GM08714 (cell line): ENCODE data around the gene DUSP22.
"Not testable (repeated sequence)": the region's sequence is repeated elsewhere in the genome, so short reads cannot be mapped to it uniquely, and the experiment has no call there.

Experiments
- H3K4me3 ChIP-seq: fragments of 200-500 bp; sonication (Bioruptor generic); 2 replicates; pipeline ENCODE4 v1.5.1; 2014; ENCODE audit warnings: mild to moderate bottlenecking, low read length, inconsistent platforms
- ZNF274 ChIP-seq: IDR thresholded peaks from 2 replicates; pipeline ENCODE4 v1.6.1; 2012; ENCODE audit warnings: mild to moderate bottlenecking, low read depth, low read length

DUSP22 gene

DNA sequence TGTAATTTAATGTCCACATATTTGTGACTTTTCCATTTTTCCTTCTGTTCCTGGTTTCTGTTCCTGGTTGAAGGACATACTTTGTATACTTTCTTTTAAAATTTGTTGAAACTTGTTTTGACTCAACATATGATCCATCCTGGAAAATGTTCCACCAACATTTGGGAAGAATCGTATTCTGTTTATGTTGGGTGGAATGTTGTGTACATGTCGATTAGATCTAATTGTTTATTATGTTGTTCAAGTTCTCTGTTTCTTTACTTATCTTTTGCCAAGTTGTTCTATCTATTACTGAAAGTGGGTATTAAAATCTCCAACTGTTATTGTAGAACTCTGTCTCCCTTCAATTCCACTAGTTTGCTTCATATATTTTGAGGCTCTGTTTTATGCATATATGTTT, 27.7 kb upstream of the DUSP22 start:
- TF ChIP-seq ZNF274, result no peak
- no peak overlapping the region for H3K4me3 ChIP-seq

DNA sequence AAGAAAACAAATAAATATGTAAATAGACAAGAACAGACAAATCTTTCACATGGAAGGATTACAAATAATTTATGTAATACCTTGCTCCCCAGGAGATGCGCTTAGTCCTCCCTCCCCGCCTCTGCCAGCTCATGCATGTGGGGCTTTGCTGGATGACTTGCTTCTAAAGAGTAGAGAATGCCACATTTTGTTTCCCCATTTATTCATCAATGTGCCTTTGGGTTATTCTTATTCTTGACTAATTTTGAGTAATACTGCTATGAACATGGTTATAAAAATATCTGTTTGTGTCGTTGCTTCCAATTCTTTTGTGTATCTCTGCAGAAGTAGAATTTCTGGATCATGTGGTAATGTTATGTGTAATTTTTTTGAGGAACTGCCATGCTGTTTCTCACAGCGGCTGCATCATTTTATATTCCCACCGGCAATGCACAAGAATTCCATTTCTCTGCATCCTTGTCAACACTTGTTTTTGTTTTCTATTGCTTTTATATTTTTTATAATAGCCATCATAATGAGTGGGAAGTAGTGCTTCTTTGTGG, 23.8 kb upstream of the DUSP22 start:
- H3K4me3 ChIP-seq, result no peak overlapping the region
- TF ChIP-seq ZNF274, result no peak

DNA sequence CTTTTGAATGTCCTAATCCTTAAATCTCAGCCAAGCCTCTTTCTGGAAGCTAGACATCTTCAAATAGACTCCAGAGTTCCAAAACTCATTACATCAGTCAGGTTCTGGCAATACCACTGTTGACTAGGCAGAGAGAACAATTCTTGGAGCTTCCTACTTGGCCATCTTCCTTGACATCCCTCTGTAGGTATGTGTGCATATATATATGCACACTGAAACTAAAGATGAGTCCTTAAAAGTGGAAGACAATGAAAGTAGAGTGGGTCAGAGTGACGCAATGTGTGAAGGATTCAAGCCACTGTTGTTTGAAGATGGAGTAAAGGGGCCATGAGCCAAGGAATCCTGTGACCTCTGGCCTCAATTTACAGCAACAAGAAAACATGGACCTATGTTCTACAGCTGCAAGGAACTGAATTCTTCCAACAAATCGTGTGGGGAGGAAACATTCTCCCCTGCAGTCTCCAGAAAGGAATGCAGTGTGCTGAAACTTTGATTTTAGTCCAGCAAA, 18.7 kb upstream of the DUSP22 start:
- no peak overlapping the region for H3K4me3 ChIP-seq
- no peak for TF ChIP-seq ZNF274

DNA sequence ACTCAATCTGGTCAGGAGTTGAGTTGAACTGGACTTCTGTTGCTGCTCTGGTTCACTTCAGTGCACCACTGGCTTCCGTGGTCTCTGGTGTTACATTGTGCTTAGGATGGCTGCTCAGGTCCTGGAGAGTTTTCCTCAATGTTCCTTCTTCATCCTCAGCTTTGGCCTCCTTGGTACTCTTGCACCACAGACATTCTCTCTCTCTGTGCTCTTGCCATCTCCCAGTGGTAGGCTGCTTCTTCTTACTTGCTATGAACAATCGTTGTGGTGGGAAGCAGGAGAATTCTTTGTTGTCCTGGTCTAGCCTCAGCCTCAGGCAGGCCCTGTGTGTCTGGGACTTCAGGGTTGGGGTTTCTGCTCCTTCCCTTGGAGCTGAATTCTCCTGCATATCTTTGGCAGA, 14.5 kb upstream of the DUSP22 start:
- no peak for TF ChIP-seq ZNF274

DNA sequence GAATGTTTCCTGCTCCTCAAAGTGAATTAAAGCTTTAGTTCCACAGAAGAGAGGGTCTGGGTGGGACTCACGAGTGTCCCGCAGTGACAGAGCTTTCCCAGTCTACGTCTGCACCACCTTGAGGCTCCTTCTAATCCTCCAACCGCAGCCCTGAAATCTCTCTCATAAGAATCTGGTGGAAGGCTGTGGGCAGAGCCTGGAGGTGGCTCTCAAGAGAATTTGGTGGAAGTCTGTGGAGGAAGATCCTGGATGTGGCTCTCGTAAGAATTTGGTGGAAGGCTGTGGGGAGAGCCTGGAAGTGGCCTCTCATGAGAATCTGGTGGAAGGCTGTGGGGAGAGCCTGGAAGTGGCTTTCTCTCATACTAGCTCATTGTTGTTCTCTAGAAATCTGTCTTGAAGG, 13.8 kb upstream of the DUSP22 start:
- no peak overlapping the region for H3K4me3 ChIP-seq
- TF ChIP-seq ZNF274, result no peak

More for the DNA sequence above, 14.5 kb upstream of the DUSP22 start:
- no peak overlapping the region for H3K4me3 ChIP-seq

DNA sequence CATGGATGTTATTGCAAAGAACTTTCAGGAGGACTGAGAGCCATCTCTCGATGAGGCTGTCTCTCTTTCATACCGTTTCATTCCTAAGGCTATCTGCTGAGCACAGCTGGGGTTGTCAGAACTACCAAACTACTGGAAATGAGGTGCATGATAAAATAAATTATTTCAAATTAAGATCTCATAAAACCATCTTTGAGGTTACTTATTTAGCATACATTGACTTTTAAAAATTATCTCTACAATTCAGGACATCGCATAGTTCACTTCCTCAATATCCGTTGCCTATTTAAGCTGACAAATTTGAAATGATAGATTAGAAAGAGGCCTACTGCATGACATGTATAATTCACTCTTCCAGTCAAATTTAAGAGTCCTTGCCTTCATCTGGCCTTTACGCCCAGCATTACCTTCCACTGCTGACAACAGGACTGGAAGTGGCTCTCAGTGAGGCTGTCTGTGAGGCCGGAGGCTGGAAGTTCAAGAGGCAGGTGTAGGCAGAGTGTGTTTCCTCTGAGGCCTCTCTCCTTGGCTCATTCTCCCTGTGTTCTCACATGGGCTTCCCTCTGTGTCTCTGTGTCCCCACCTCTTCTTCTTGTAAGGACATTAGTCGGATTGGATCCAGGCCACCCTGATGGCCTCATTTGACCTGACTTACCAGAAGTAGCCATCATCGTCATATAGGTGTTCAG, 12.8 kb upstream of the DUSP22 start:
- H3K4me3 ChIP-seq, result no peak overlapping the region
- no peak for TF ChIP-seq ZNF274

DNA sequence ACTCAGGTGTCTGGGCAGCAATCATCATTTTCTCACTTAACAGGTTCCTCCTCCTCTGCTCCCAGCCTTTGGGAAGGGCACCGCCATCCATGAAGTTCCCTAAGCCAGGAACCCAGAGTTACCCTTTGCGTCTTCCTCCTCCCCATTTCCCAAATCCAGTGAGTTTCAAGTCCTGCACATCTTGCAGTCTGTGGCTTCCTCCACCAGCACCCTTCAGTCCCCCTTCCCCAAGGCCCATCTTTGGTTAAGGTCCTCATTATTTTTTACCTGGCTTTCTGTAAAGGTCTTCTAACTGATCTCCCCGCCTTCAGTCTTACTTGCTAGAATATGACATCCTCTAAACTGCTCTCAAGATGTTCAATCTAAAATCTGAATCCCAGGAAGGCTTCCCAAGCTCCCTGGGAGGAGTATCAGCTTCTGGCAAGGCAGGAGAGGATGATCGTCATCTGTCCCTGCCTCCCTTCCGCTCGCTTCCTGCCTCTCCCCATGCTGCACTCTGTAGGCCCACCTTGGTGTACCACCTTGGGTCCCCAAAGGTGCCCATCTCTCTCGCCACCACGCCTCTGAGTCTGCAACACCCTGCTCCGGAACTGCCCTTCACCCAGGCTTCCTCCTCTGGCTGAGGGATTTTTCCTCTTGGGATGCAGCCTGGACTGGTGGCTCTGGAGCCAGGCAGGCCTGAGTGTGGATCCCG, 11.4 kb upstream of the DUSP22 start:
- no peak for TF ChIP-seq ZNF274
- H3K4me3 ChIP-seq, result no peak overlapping the region

DNA sequence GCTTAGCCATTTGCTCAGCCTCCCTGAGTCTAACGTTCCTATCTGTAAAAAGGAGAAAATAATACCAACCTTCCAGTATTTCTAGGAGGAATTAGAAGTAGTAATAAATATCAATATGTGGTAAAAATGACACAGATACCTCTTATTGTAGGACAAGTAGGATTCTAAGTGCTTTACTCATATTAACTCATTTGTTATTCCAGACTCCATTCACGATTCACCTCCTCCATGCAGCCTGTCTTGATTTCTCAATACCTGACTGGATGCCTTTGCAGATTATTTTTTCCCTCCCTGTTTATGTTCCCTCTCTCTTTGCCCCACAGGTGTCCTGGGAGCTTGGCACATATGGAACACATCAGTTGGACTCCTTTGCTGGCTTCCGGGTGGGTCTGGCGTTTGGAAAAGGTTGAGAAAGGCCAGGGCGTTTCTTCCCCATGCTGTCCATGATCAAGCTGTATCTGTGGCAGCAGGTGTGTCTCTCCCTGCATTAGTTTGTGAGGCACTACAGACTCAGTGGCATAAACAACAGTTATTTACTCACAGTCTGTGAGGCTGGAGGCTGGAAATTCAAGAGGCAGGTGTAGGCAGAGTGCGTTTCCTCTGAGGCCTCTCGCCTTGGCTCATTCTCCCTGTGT, 10.7 kb upstream of the DUSP22 start:
- TF ChIP-seq ZNF274, result no peak
- H3K4me3 ChIP-seq, result no peak overlapping the region

DNA sequence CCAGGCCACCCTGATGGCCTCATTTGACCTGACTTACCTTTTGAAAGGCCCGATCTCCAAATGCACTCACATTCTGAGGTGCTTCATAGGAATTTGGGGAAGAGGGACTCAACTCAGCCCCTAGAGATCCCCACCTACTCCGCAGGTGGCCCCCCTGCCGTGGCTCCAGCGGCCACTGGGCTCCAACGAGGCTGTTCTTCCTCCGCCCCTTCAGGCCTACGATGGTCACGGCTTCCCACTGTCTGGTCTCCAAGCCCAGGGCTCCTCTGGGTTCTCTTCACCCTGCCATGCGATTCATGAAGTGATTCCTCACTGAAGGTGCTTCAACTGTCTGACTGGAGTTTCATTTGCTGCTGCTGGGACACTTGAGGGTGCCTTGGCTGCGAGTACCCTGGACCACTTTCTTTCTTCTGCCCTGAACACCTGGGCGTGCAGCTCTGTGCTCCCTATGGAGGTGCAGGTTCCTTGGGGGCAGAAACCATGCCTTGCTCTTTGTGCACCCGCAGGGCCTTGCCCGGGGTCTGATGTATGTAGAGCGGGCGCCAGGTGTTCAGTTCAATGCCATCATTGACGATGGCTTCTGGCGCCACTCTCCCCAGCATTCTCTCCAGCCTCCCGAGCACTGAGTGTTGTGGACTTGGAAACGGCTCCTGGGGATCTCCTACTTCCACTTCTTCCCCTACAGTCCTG, 10.0 kb upstream of the DUSP22 start:
- TF ChIP-seq ZNF274, result no peak

DNA sequence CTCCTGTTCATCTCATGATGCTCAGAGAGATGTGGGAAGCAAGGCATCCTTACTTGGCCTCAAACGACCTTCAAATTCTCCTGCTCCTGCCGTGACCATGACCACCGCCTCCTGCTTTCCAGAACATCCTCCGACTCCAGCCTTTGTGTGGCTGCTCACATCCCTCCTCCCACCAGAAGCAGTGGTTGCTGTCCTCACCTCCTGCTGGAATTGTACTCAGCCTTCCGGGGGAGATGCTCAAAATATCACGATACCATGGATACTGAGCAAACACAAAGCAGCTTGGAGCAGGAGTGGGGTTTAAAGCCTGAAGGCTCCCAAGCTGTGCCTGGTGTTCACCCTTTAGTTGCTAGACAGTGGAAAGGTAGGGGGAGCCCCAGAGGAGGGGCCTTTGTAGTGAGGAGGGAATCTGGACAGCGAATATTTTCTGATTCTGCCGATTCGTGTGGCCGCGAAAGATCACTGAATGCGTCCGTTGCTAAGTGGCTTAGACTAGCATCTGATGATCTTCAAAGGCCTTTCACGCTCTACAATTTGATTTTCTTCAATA, 9.3 kb upstream of the DUSP22 start:
- no peak overlapping the region for H3K4me3 ChIP-seq
- no peak for TF ChIP-seq ZNF274

More for the DNA sequence above, 10.0 kb upstream of the DUSP22 start:
- no peak overlapping the region for H3K4me3 ChIP-seq

DNA sequence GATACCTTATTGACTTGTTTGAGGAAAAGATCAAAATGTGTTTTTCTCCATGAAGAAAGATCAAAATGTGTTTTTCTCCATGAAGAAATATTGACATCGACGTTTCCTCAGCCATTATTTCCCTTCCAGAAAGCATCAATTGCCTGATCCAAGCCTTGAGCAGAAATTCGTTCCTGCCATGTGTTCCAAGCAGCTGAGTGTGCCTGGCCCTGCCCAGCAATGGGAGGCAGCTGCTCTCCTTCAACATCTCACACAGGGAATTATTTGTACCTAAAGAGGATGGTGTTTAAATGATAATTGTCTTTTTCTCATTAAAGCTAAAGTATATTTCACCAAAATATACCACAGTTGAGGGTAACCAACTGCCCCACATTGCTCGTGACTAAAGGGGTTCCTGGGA, 7.8 kb upstream of the DUSP22 start:
- no peak overlapping the region for H3K4me3 ChIP-seq
- no peak for TF ChIP-seq ZNF274

DNA sequence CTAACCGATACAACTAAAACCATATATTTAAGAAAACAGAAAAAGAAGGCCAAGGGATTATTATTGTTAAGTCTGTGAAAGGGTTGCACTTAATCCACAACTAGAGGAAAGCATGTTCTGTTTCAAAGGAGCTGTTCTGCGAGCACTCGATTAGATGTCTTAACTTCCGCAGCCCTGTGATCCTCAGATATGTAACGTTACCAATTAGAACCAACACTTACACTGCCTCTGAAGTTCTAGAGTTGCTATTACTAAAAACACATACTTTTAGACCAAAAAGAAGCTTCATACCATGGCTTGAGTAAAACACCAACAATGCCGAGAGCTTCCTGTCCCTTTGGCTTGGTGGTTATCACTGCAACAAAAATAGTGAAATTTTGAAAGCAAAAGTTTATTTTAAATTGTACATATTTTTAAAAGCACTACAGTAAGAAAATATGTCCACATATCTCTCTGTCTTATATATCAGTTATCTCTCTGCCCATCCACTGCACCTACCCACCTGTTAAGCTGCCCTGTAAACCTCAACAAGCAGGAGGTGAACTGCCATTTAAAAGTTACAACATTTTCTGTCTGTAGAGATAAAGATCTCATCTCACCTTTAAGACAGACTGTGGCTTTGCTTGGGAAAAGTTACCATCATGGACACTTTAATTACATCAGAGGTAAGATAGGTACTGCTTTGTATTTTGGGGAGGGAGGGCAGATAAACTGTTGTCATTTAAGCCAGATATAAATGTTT, 7.1 kb upstream of the DUSP22 start:
- no peak overlapping the region for H3K4me3 ChIP-seq
- TF ChIP-seq ZNF274, result no peak

DNA sequence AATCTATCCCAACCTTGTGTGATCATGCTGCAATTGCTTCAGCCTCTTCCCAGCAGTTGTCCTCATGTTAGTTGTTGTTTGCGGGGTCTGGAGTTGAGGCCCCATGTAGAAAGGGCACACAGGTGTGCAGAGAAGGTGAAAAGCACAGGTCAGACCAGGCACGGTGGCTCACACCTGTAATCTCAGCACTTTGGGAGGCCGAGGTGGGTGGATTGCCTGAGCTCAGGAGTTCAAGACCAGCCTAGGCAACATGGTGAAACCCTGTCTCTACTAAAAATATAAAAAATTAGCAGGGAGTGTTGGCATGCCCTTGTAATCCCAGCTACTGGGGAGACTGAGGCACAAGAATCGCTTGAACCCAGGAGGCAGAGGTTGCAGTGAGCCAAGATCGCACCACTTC, 6.4 kb upstream of the DUSP22 start:
- not testable (repeated sequence) for H3K4me3 ChIP-seq
